HG03095 (cell line): Measurements from ENCODE around the gene TMPRSS7.

ENCODE experiments used
- ATAC-seq: cut with Tn5 transposase; IDR thresholded peaks from one replicate; pipeline ENCODE4 v1.9.1; 2021; ENCODE audit warnings: moderate library complexity; ENCODE audit not compliant: unreplicated experiment

The TMPRSS7 gene

GRCh38 chr3:112093180-112093522, 58.6 kb downstream of the TMPRSS7 start:
- no peak for ATAC-seq

GRCh38 chr3:112095731-112096130, 61.2 kb downstream of the TMPRSS7 start:
- ATAC-seq, result no peak

GRCh38 chr3:112096176-112096575, 61.6 kb downstream of the TMPRSS7 start:
- no peak for ATAC-seq

- ATAC-seq, result no peak
Measured at GRCh38 chr3:112097378-112097777, 62.8 kb downstream of the TMPRSS7 start.

- ATAC-seq, result no peak
Measured at GRCh38 chr3:112101916-112102315, 67.4 kb downstream of the TMPRSS7 start.

GRCh38 chr3:112104774-112105173, 70.2 kb downstream of the TMPRSS7 start:
- ATAC-seq, result no peak

GRCh38 chr3:112109322-112109721, 74.8 kb downstream of the TMPRSS7 start:
- ATAC-seq, result no peak

- ATAC-seq, result peak; percentile 46
Measured at GRCh38 chr3:112111785-112112402, 77.4 kb downstream of the TMPRSS7 start.

GRCh38 chr3:112114576-112115160, 80.1 kb downstream of the TMPRSS7 start:
- peak; percentile 33 for ATAC-seq

GRCh38 chr3:112115161-112115739, 80.7 kb downstream of the TMPRSS7 start:
- ATAC-seq, result peak; percentile 33

GRCh38 chr3:112115806-112116383, 81.4 kb downstream of the TMPRSS7 start:
- ATAC-seq, result no peak

- ATAC-seq, result no peak
Measured at GRCh38 chr3:112116748-112117186, 82.2 kb downstream of the TMPRSS7 start.

- ATAC-seq, result no peak
Measured at GRCh38 chr3:112117415-112117814, 82.9 kb downstream of the TMPRSS7 start.

GRCh38 chr3:112117841-112118571, 83.5 kb downstream of the TMPRSS7 start:
- peak; percentile 17 for ATAC-seq

GRCh38 chr3:112119962-112120836, 85.7 kb downstream of the TMPRSS7 start:
- no peak for ATAC-seq

GRCh38 chr3:112121577-112122547, 87.3 kb downstream of the TMPRSS7 start:
- ATAC-seq, result no peak

- no peak for ATAC-seq
Measured at GRCh38 chr3:112122870-112123269, 88.3 kb downstream of the TMPRSS7 start.

GRCh38 chr3:112123548-112123947, 89.0 kb downstream of the TMPRSS7 start:
- ATAC-seq, result no peak

GRCh38 chr3:112124907-112125607, 90.5 kb downstream of the TMPRSS7 start:
- ATAC-seq, result no peak
